Brain microvascular endothelial cell (primary cell): ENCODE data around the gene F5.

ENCODE experiments used
- DNase-seq: peaks from one replicate; pipeline ENCODE4 v3.0.0-alpha.2; 2020
- H3K27ac ChIP-seq: fragments of 250-450 bp; sonication (Bioruptor Pico); 2 replicates; pipeline ENCODE4 v1.5.1; 2020; ENCODE audit warnings: mild to moderate bottlenecking, moderate library complexity
- H3K27me3 ChIP-seq: fragments of 250-450 bp; sonication (Bioruptor Pico); replicated peaks from 2 replicates; pipeline ENCODE4 v1.5.1; 2020; ENCODE audit warnings: mild to moderate bottlenecking
- H3K36me3 ChIP-seq: fragments of 250-450 bp; sonication (Bioruptor Pico); replicated peaks from 2 replicates; pipeline ENCODE4 v1.5.1; 2020; ENCODE audit warnings: mild to moderate bottlenecking
- H3K4me3 ChIP-seq: 2 replicates; pipeline ENCODE4 v1.5.1; 2011; ENCODE audit warnings: low read depth, mild to moderate bottlenecking, control low read depth, low read length, moderate library complexity
- in situ Hi-C: cut with HindIII; loops from 2 replicates; pipeline ENCODE4 v1.10.0; 2017; ENCODE audit warnings: low sequenced_read_pairs, low pct_ligation_motif_present
- TF ChIP-seq, protein P1 (sequence below): IDR thresholded peaks from 2 replicates; pipeline ENCODE4 v1.5.1; 2011; ENCODE audit warnings: low read depth, mild to moderate bottlenecking, moderate library complexity, low read length, control low read depth, inconsistent platforms; ENCODE audit errors: missing control alignments

Gene F5

DNA sequence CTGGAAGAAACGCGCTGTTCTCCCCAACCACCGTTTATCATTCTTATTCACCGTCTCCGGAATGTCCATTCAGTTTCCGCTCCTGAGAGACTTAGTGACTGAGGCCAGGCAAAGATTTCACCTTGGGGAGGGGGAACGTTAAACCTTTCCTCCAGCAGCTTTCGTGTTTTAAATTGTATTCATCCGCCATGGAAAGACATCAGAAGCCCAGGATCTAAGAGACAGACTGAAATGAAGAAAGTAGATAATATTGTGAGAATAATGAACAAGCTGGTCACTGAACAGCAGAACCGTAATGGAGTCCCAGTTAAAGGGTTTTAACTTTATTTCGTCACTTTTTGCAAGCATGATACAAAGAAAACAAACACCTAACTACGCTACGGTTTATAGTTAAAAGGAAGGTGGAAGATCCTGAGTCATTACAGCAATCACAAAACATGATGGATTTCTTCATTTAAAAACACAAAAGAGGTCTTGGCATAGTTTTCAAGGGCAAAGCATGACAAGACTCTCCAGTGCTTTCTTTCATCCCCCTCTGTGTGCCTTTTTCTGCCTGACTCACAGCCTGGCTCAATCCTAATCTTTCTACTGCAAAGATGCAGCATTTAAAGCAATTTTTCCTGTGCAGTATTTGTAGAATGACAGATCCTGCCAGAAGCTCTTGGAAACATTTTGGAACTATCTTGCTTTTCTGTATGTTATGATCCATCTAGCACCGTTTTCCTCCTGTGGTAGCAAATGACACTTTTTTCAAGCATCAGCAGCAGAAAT, 99.8 kb downstream of the F5 start:
- in situ Hi-C loops: no loop called here
- Histone ChIP-seq H3K27ac (peak overlapping the region; percentile 97), H3K27me3 (no peaks in the 10 kb centered on the region), H3K36me3 (no peaks in the 10 kb centered on the region), H3K4me3 (peak overlapping the region; percentile 79)
- peak; percentile 56 for DNase-seq
- TF ChIP-seq, protein P1, sequence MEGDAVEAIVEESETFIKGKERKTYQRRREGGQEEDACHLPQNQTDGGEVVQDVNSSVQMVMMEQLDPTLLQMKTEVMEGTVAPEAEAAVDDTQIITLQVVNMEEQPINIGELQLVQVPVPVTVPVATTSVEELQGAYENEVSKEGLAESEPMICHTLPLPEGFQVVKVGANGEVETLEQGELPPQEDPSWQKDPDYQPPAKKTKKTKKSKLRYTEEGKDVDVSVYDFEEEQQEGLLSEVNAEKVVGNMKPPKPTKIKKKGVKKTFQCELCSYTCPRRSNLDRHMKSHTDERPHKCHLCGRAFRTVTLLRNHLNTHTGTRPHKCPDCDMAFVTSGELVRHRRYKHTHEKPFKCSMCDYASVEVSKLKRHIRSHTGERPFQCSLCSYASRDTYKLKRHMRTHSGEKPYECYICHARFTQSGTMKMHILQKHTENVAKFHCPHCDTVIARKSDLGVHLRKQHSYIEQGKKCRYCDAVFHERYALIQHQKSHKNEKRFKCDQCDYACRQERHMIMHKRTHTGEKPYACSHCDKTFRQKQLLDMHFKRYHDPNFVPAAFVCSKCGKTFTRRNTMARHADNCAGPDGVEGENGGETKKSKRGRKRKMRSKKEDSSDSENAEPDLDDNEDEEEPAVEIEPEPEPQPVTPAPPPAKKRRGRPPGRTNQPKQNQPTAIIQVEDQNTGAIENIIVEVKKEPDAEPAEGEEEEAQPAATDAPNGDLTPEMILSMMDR: no peak

DNA sequence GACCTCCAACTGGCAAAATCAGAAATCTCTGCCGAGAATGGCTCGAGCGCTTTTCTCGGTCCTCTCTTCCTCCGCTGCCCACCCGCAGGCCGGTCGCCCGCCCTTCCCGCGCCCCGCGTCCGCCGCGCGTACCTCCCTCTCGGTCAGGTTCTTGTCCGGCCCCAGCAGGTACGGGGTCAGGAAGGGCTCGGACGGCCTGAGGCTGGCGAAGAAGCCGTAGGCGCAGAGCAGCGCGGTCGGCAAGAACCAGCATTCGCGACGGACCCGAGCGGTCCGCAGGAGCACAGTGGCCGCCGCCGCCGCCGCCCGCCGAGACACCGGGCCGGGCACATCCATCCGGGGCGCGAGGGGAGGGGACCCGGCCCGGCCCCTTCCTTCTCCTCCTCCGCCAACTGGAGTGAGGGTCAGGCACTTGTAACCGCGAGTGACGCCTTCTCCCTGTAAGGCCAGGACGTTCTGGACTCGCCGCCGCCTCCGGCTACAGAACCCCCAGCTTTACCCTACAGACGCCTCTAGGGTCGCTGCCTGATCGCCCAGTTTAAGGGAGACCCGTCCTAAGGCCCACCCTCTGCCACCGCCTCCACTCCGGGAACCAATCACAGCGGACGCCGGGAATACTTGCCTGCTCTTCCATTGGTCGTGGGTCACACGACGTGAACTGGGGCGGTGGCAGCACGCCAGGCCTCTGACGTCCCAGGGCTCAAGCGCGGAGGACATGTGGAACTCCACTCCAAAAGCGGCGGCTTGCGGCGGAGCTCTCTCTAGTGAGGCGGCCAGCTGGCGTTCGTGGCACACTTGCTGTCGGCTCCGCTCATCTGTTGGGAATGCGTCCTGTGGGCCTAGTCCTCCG, 100.6 kb downstream of the F5 start, which contains the start of gene SLC19A2:
TSS of gene SLC19A2 (minus strand) at position 514 of the 850 bp plus-strand sequence. CDS start at position 336, 178 bp downstream.
- Histone ChIP-seq H3K27ac (peak within 1 kb of the TSS; percentile 97), H3K27me3 (no peaks in the 10 kb centered on the region), H3K36me3 (no peaks in the 10 kb centered on the region), H3K4me3 (peak within 1 kb of the TSS; percentile 79)
- peak; percentile 99 for DNase-seq
- in situ Hi-C loops: no loop called here
- TF ChIP-seq, protein P1: peak; percentile 48

DNA sequence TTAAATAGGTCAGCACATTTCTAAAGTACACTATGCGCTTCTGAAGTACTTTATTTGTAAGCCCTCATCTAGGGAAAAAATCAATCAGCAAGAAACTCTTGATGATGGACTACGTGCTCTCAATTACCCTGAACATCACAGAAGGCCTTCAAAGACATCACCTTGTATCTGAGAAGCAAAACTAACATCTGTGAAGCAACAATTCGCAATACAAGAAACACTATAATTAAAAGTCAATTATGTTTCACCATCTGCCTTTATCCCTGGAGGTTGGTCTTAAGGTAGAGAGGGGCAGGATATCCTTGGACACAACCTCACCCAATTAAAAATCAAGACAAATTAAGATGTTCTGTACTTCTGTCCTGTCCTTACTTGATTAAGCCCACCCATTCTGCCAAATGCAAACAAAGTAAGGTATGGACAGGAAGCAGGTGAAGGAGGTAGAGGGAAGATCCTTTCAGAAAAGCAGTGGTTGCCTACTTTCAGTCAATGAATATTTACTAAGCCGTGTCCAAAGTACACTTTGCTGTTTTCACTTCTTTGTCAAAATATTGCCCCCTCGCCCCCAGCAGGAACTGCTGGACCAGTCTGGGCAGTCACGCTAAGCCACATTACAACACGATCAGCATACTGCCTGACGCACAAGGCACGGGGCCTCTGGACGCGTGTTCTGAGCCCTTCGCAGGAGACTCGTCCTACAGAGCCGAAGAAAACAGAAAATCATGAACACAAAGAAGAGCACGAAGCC, 101.4 kb downstream of the F5 start:
- Histone ChIP-seq H3K27ac (peak overlapping the region; percentile 97), H3K4me3 (peak overlapping the region; percentile 79), H3K36me3 (no peaks in the 10 kb centered on the region), H3K27me3 (no peaks in the 10 kb centered on the region)
- DNase-seq: peak; percentile 70
- in situ Hi-C loops: no loop called here
- TF ChIP-seq, protein P1: no peak

DNA sequence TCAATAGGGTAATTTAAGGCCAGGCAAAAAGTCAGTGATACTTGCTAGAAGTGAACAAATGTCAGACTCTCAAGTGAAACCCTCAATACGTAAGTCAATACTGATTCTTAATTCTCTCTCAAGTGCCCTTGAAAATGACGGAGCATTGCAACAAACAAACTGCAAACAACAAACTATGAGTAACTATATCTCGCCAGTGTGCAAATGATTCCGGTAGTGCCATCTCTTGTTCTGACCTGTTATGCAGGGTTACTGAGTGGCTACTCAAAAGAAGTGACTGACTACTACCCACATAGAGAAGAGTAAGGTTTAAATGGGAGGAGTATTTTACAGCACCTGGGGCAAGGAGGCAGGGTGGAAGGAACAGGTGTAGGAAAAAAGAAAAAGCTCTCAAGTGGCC, 102.2 kb downstream of the F5 start:
- peak overlapping the region; percentile 79 for H3K4me3 ChIP-seq
- in situ Hi-C loops: no loop called here
- H3K27me3 ChIP-seq: no peaks in the 10 kb centered on the region
- DNase-seq: no peak
- no peak overlapping the region for H3K27ac ChIP-seq
- no peaks in the 10 kb centered on the region for H3K36me3 ChIP-seq
- TF ChIP-seq, protein P1: no peak

DNA sequence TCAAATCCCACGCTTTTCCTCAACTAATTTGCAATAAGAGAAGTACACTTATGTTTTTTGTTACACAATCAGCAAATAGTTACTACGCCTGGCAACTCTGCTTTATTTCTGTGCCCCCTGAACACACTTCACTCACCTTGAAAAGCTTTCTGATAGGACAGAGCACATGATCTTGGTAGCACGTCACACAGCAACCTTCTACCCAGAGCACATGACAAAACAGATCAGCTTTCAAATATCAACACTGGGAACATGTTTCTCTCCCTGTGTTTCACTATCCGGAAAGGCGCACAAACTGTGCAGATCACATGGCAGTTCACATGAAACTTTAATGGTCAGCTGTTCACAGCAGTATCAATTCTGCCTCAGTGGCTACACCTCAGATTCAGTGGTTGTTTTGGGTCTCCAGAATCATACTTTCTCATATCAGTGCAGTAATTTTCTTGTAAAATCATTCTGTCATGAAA, 102.7 kb downstream of the F5 start:
- no peak for DNase-seq
- H3K27me3 ChIP-seq: no peaks in the 10 kb centered on the region
- TF ChIP-seq, protein P1: no peak
- peak overlapping the region; percentile 79 for H3K4me3 ChIP-seq
- in situ Hi-C loops: no loop called here
- no peak overlapping the region for H3K27ac ChIP-seq
- H3K36me3 ChIP-seq: no peaks in the 10 kb centered on the region
